Upper lobe of right lung (tissue), 1 donor: ENCODE data around the gene A3GALT2. TPM values are rescaled to one million over a fixed set of nuclear protein-coding genes. Genes with fewer than 3 reads are reported as not detected.
A peak's percentile ranks its signal among the peaks of the same experiment; 100 is the strongest.

ENCODE experiments used
- ATAC-seq: fragments of 200-7000 bp; cut with Tn5 transposase; one replicate; pipeline ENCODE4 v1.9.1; 2020; ENCODE audit warnings: mild to moderate bottlenecking, moderate library complexity
- DNase-seq: peaks from one replicate; pipeline ENCODE4 v3.0.0-alpha.2; 2020
- H3K27ac ChIP-seq: fragments of 200-600 bp; one replicate; pipeline ENCODE4 v1.8.0; 2022
- H3K27me3 ChIP-seq: fragments of 200-600 bp; one replicate; pipeline ENCODE4 v1.8.0; 2022; ENCODE audit warnings: mild to moderate bottlenecking
- H3K36me3 ChIP-seq: fragments of 200-600 bp; one replicate; pipeline ENCODE4 v1.8.0; 2022
- H3K4me1 ChIP-seq: fragments of 200-600 bp; one replicate; pipeline ENCODE4 v1.8.0; 2022
- H3K4me3 ChIP-seq: fragments of 200-600 bp; one replicate; pipeline ENCODE4 v1.8.0; 2022; ENCODE audit warnings: mild to moderate bottlenecking
- H3K9me3 ChIP-seq: fragments of 200-600 bp; one replicate; pipeline ENCODE4 v1.8.0; 2022
- intact Hi-C: fragments of 100-400 bp; cut with DNase I; formaldehyde crosslinking; loops from one replicate; pipeline ENCODE4 v1.11.0; 2022
- total RNA-seq: library from RNA; stranded (reverse); fragmentation: NEBNext Ultra II Directional; extraction: Animal tissue kit (Norgen Biotek cat#: 25700); gene quantifications from one replicate; pipeline ENCODE4 v1.2.1, GENCODE V29; 2021
- TF ChIP-seq, protein P1 (sequence below): fragments of 200-600 bp; IDR thresholded peaks from one replicate; pipeline ENCODE4 v1.8.0; 2022; ENCODE audit warnings: antibody characterized with exemption
- donor health status: DM: no; HTN: yes; CAD: no; lungs with severe emphysema.

Gene A3GALT2
- total RNA-seq, 1 donor from 2014 or later, result not detected

DNA sequence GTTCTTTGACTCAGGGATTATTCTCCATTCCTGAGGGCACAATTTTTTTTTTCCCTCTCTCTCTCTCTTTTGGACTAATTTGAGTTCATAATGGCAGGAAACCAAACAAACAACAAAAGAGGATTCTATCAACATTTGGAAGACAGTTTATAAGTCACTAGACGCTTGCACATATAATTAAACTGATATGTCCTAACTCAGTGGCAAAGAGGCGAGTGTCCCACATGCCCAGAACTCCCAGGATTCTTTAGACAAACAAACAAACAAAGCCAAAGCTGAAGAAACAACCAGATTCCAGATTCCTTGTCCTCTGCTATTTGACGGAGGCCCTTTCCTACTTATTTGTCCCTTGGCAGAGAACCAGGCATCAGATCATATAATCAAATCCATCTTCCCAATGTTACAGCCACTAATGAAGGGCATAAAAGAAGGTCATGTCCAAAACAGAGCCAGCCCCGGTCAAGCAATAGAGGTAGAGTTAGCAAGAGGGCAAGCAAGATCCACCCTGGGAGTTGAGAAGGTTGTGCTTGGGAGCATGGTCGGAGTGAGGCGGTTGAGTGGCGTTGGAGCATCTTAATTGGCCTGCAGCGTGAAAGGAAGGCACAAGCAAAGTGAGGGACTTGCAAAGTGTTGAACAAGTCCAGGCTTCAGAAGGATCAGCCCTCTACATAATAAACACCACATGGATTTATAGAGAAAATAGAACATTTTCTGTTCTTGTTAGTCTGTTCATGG, 34.3 kb downstream of the A3GALT2 start:
- Histone ChIP-seq H3K4me3 (no peak overlapping the region), H3K9me3 (no peaks in the 10 kb centered on the region), H3K36me3 (peaks cover 55% of the 10 kb centered on the region), H3K27ac (no peak overlapping the region), H3K27me3 (no peaks in the 10 kb centered on the region), H3K4me1 (no peaks in the 10 kb centered on the region)
- intact Hi-C loops, result no loop called here
- no peak for ATAC-seq
- peak; percentile 19 for DNase-seq
- TF ChIP-seq, protein P1, sequence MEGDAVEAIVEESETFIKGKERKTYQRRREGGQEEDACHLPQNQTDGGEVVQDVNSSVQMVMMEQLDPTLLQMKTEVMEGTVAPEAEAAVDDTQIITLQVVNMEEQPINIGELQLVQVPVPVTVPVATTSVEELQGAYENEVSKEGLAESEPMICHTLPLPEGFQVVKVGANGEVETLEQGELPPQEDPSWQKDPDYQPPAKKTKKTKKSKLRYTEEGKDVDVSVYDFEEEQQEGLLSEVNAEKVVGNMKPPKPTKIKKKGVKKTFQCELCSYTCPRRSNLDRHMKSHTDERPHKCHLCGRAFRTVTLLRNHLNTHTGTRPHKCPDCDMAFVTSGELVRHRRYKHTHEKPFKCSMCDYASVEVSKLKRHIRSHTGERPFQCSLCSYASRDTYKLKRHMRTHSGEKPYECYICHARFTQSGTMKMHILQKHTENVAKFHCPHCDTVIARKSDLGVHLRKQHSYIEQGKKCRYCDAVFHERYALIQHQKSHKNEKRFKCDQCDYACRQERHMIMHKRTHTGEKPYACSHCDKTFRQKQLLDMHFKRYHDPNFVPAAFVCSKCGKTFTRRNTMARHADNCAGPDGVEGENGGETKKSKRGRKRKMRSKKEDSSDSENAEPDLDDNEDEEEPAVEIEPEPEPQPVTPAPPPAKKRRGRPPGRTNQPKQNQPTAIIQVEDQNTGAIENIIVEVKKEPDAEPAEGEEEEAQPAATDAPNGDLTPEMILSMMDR, result no peak

DNA sequence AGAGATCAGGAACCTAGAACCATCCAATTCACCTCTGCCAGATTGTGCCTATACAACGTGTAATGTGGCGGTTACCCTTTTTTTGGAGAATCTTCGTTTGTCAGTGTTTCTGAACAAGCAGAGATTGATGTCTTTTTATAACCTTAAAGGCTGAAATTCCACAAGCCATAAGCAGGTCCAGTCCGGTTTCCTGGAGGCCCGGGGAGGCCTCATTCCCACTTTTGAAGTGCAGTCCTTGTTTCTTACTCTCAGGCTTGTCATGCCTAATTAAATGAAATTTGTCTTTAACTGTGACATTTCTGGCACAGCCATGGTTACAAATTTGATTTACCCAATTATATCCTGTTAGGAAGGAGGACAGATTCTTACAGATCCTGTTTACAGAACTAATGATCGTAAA, 36.8 kb downstream of the A3GALT2 start:
- ATAC-seq (no peak), DNase-seq (no peak)
- TF ChIP-seq, protein P1, result no peak
- Histone ChIP-seq H3K27me3 (no peaks in the 10 kb centered on the region), H3K4me3 (no peak overlapping the region), H3K4me1 (no peaks in the 10 kb centered on the region), H3K27ac (no peak overlapping the region), H3K36me3 (peaks cover 76% of the 10 kb centered on the region), H3K9me3 (no peaks in the 10 kb centered on the region)
- intact Hi-C loops, result no loop called here

DNA sequence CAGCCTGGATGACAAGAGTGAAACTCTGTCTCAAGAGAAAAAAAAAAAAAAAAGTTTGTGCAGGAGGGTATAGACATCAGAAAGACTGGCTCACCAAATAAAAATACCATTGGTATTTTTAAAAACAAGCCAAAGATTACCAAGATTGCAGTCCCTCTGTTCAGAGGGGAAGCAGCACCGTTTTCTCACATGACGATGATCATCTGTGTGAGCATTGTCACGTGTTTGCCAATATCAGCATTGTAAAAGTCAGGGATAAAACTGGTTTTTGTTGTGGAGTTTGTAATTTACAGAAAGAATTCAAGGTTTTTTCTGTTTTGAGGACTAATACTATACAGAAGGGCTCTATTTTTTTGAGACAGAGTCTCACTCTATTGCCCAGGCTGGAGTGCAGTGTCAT, 38.1 kb downstream of the A3GALT2 start:
- TF ChIP-seq, protein P1, result no peak
- Histone ChIP-seq H3K9me3 (no peaks in the 10 kb centered on the region), H3K36me3 (peaks cover 88% of the 10 kb centered on the region), H3K4me3 (no peak overlapping the region), H3K27ac (no peak overlapping the region), H3K4me1 (no peaks in the 10 kb centered on the region), H3K27me3 (no peaks in the 10 kb centered on the region)
- DNase-seq (no peak), ATAC-seq (no peak)
- intact Hi-C loops, result no loop called here

DNA sequence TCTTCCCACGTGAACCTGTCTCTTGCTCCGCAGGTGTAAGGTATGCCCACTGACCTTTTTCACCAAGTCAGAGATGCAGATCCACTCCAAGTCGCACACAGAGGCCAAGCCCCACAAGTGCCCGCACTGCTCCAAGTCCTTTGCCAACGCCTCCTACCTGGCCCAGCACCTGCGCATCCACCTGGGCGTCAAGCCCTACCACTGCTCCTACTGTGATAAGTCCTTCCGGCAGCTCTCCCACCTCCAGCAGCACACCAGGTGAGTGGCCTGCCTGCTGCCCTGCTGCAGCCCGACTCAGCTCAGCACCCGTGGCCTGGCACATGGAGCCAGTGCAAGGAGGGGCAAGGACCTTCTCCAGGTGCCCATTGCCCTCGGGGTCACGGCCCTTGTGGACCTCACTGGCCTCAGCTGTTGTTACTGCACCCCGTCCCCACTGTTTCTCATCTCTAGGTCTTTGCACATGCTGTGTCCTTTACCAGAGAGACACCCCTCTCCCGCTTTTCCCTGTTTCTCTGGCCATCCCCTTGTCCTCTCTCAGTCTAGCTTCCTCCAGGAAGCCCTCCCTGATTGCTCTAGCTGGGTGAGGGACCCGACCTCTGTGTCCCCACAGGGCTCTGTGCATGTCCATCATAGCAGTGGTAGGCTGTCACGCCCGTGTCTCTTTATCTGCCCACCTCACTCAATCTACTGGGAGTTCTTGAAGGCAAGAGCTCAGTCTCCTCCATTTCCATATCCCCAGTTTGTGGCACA, 39.2 kb downstream of the A3GALT2 start:
- peaks cover 89% of the 10 kb centered on the region for H3K36me3 ChIP-seq
- no peaks in the 10 kb centered on the region for H3K4me1 ChIP-seq
- no peak overlapping the region for H3K27ac ChIP-seq
- ATAC-seq, result peak; percentile 8
- TF ChIP-seq, protein P1, result no peak
- peak; percentile 48 for DNase-seq
- no peaks in the 10 kb centered on the region for H3K9me3 ChIP-seq
- no peaks in the 10 kb centered on the region for H3K27me3 ChIP-seq
- intact Hi-C loops, result no loop called here
- no peak overlapping the region for H3K4me3 ChIP-seq

DNA sequence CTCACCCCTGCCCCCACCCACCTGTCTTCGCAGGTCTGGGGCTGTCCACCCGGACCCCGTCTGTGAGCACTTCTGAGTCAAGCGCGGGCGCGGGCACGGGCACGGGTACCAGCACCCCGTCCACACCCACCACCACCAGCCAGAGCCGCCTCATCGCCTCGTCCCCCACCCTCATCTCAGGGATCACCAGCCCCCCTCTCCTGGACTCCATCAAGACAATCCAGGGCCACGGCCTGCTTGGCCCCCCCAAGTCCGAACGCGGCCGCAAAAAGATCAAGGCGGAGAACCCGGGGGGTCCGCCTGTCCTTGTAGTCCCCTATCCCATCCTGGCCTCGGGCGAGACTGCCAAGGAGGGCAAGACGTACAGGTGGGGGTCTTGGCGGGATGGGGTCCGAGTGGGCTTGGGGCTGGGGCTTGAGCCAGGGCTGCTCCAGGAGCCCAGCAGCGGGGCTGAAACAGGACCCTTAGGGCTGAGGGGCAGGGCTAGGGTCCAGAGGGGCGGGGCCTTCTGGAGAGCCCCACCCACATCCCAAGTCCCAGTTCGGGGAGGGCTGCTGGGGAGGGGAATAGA, 40.7 kb downstream of the A3GALT2 start:
- H3K36me3 ChIP-seq, result peaks cover 80% of the 10 kb centered on the region
- no peak overlapping the region for H3K27ac ChIP-seq
- H3K9me3 ChIP-seq, result no peaks in the 10 kb centered on the region
- no peaks in the 10 kb centered on the region for H3K27me3 ChIP-seq
- no peaks in the 10 kb centered on the region for H3K4me1 ChIP-seq
- peak; percentile 57 for DNase-seq
- H3K4me3 ChIP-seq, result no peak overlapping the region
- intact Hi-C loops, result no loop called here
- ATAC-seq, result peak; percentile 21
- TF ChIP-seq, protein P1, result no peak
